ENCODE results near the gene RNF145.

The RNF145 gene

GRCh38 chr5:159215886-159216285, 6.5 kb upstream of the RNF145 start:
- H3K27ac ChIP-seq: no peak overlapping the region

GRCh38 chr5:159214486-159215271, 5.3 kb upstream of the RNF145 start:
- H3K79me2 ChIP-seq: no peaks in the 10 kb centered on the region
- H3K9me3 ChIP-seq (ENCODE audit: control insufficient read depth, low read length): no peaks in the 10 kb centered on the region
- H3K27me3 ChIP-seq (ENCODE audit: control insufficient read depth, insufficient read depth, low read length): no peaks in the 10 kb centered on the region
- H3K4me1 ChIP-seq: peaks cover 2% of the 10 kb centered on the region
- peak overlapping the region; percentile 25 for H2AFZ ChIP-seq
- H3K4me2 ChIP-seq (ENCODE audit: low read length): no peak overlapping the region
- no peak overlapping the region for H3K4me3 ChIP-seq (ENCODE audit: low read depth, low read length)
- H3K36me3 ChIP-seq (ENCODE audit: control insufficient read depth, insufficient read depth, low read length): no peaks in the 10 kb centered on the region
- no peak overlapping the region for H3K27ac ChIP-seq
- TF ChIP-seq CTCF (IDR thresholded peaks at IDR 0.05): no peak
- no peak overlapping the region for H3K9ac ChIP-seq

More at GRCh38 chr5:159215886-159216285, 6.5 kb upstream of the RNF145 start:
- no peak overlapping the region for H3K4me2 ChIP-seq (ENCODE audit: low read length)
- H3K4me3 ChIP-seq (ENCODE audit: low read depth, low read length): no peak overlapping the region
- H3K79me2 ChIP-seq: no peaks in the 10 kb centered on the region
- H3K9ac ChIP-seq: no peak overlapping the region
- H3K4me1 ChIP-seq: no peaks in the 10 kb centered on the region
- H2AFZ ChIP-seq: no peak overlapping the region
- no peak for TF ChIP-seq CTCF (IDR thresholded peaks at IDR 0.05)
- no peaks in the 10 kb centered on the region for H3K27me3 ChIP-seq (ENCODE audit: control insufficient read depth, insufficient read depth, low read length)
- no peaks in the 10 kb centered on the region for H3K36me3 ChIP-seq (ENCODE audit: control insufficient read depth, insufficient read depth, low read length)
- H3K9me3 ChIP-seq (ENCODE audit: control insufficient read depth, low read length): no peaks in the 10 kb centered on the region

DNA sequence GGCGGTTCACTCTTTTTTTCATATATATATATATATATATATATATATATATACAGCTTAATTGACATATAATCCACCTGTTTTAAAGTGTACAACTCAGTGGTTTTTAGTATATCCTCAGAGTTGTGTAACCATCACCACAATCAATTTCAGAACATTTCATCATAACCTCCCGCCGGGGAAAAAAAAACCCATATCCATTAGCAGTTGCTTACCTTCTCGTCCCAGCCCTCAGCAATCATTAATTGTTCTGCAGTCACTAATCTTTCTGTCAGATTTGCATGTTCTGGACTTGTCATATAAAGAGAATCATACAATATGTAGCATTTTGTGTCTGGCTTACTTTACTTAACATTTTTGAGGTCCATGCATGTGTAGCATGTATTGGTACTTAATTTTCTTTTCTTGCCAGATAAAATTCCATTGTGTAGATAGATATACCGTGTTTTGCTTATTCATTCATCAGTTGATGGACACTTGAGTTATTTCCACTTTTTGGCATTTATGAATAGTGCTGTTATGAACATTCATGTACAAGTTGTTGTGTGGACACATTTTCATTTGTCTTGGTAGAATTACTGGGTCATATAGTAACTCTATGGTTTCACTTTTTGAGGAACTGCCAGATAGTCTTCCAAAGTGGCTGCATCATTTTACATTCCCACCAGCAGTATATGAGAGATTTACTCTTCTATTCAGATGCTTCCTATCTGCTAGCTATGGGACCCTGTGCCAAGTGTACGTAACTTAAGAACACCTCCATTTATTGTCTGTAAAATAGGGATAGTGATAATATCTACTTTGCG, 3.5 kb upstream of the RNF145 start:
- Histone ChIP-seq H3K4me3 (ENCODE audit: low read depth, low read length) (no peak overlapping the region), H3K27ac (no peak overlapping the region), H3K79me2 (no peaks in the 10 kb centered on the region), H2AFZ (no peak overlapping the region), H3K9ac (no peak overlapping the region), H3K4me2 (ENCODE audit: low read length) (no peak overlapping the region), H3K9me3 (ENCODE audit: control insufficient read depth, low read length) (no peaks in the 10 kb centered on the region), H3K36me3 (ENCODE audit: control insufficient read depth, insufficient read depth, low read length) (no peaks in the 10 kb centered on the region), H3K4me1 (peaks cover 2% of the 10 kb centered on the region), H3K27me3 (ENCODE audit: control insufficient read depth, insufficient read depth, low read length) (no peaks in the 10 kb centered on the region)
- TF ChIP-seq CTCF (IDR thresholded peaks at IDR 0.05): no peak

- Histone ChIP-seq H3K4me1 (peaks cover 2% of the 10 kb centered on the region), H2AFZ (no peak overlapping the region), H3K36me3 (ENCODE audit: control insufficient read depth, insufficient read depth, low read length) (no peaks in the 10 kb centered on the region), H3K27ac (no peak overlapping the region), H3K9me3 (ENCODE audit: control insufficient read depth, low read length) (no peaks in the 10 kb centered on the region), H3K27me3 (ENCODE audit: control insufficient read depth, insufficient read depth, low read length) (no peaks in the 10 kb centered on the region), H3K79me2 (no peaks in the 10 kb centered on the region), H3K4me2 (ENCODE audit: low read length) (no peak overlapping the region), H3K4me3 (ENCODE audit: low read depth, low read length) (no peak overlapping the region), H3K9ac (no peak overlapping the region)
- no peak for TF ChIP-seq CTCF (IDR thresholded peaks at IDR 0.05)
Measured at GRCh38 chr5:159211729-159212174, 2.4 kb upstream of the RNF145 start.
